Mucosa of gallbladder (tissue), 1 donor: ENCODE measurements around the gene CYP1A2. TPM values are rescaled to one million over a fixed set of nuclear protein-coding genes. Genes with fewer than 3 reads are reported as not detected.

Experiments
- DNase-seq: peaks from one replicate; pipeline ENCODE4 v3.0.0-alpha.2; 2020; ENCODE audit warnings: low spot score
- total RNA-seq: library from RNA; stranded (reverse); gene quantifications from one replicate; pipeline ENCODE4 v1.2.1, GENCODE V29; 2021
- donor health status: DM: no; HTN: no; CAD: no.

CYP1A2 gene
- total RNA-seq, 1 donor from 2014 or later: 0.14 TPM

DNA sequence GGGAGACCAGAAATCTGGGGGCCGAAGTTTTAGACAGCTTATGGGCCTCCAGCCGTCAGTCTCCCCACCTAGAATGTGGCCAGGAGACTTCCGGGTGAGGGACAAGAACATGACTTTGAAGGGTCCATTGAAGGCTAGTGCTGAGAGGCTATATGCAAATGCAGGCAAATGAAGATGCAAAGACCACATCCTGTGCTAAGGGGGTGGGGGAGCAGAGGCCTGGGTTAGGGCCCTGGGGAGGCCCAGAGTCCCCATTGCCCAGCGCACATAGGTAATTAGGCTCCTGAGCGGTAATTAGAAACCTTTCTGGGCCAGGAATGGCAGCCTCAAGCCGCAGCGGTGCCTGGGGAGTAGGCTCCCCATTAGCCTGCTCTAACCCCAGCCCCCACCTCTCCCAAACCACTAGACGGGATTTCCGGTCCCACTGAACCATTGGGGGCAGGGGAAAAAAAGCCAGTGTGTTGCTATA lies 40.1 kb downstream of the CYP1A2 start:
- DNase-seq: no peak

DNA sequence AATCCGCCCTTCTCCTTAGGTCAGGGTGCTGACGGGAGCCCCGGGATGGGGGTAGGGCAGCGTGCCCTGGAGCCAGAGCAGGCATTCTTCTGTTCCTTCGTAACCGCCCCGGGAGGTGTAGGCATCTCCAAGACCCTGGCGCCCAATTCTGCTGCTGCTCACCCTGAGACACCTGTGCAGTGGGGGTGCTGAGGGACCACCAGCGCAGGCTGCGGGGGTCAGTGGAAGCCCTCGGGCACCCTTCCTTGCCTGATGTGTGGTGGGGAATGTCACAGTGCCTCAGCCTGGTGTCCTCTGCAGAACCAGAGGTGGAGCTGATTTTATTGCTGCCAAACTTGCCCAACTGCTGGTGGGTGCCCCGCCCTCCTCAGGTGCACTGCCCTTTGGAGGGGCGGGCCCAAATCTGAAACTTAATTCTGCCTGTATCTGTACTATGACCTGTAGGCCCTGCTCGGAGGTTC lies 40.6 kb downstream of the CYP1A2 start:
- DNase-seq: no peak

DNA sequence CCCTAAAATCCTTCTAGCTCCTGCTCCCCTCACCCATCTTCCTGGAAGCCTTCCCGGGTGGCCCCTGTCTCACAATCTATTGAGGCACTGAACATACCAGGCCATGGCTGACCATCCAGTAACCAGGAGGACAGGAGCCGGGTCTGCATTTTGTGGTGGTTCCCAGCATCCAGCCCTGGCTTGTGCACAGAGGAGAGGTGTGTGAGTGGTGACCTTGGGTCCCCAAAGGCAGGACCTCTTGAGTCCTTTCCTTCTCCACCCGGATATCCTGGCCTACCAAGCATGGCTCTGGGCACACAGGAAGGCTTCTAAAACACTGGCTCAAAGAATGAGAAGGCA lies 41.1 kb downstream of the CYP1A2 start:
- DNase-seq: no peak

DNA sequence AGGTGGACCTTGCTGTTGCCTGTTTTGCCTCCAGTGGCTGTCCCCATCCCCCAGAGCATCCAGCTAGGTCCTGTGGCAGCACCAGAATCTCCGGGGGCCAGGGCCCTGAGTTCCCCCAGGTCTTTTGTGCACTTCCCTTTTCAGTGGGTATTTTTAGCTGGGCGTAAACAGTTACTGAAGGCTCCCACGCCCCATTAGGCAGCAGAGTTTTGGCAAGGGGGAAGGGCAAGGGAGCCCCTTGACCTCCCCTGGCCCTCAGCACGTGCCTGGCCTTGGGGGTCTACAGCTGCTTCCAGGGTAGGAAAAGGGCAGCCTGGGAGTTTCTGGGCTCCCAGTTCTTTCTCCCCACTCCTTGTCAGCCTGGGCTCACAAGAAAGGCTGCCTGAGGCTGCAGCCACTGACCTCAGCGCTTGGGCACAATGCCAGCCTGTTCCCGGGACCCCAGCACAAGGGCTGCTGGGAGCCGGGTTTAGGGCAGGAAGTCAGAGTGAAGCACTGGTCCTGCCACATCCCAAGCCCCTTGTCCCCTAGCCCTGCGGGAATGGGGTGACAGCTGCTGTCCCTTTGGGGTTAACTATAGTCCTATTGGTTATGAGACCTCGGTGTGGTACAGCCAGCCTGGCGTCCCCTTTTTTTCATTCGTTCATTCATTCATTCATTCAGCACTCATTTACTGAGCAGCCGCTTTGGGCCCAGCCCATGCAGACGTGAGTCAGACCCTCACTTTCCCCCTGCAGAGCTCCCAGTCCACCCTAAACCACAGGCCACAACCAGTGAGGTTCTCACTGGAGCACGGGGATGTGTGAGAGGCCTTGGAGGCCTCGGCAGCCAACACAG lies 41.7 kb downstream of the CYP1A2 start:
- no peak for DNase-seq

DNA sequence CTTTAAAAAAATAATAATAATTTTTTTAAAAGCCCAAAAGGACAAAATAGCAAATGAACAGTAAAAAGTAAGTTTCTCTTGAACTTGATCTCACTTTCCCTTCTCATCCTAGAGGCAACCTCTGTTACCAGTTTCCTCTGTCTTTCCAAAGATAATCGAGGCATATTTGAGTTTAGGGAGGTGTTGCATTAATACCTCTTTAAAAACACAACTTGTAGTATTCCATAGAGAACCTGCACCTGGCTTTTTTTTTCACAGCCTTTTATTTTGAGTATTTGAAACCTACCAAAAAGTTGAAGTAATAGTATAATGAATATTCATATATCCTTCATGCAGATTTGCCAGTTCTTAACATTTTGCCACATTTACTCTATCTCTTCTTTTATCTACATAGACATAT lies 42.4 kb downstream of the CYP1A2 start:
- no peak for DNase-seq

DNA sequence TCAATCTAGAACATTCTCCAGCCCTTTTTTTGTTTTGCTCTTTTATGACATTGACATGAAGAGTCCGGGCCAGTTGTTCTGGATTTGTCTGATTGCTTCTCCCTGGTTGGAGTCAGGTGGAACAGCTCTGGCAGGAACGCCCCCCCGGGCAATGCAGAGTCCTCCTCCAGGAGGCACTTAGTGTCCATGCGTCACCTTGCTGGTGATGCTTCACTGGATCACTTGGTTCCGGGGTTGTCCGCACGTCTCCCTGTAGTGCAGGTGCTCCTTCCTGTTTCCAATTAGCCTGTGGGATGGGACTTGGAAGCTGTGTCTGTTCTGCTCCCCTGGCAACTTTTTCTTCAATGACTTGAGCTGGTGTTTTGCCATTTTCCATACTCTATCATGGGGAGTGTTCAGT lies 43.0 kb downstream of the CYP1A2 start:
- no peak for DNase-seq

DNA sequence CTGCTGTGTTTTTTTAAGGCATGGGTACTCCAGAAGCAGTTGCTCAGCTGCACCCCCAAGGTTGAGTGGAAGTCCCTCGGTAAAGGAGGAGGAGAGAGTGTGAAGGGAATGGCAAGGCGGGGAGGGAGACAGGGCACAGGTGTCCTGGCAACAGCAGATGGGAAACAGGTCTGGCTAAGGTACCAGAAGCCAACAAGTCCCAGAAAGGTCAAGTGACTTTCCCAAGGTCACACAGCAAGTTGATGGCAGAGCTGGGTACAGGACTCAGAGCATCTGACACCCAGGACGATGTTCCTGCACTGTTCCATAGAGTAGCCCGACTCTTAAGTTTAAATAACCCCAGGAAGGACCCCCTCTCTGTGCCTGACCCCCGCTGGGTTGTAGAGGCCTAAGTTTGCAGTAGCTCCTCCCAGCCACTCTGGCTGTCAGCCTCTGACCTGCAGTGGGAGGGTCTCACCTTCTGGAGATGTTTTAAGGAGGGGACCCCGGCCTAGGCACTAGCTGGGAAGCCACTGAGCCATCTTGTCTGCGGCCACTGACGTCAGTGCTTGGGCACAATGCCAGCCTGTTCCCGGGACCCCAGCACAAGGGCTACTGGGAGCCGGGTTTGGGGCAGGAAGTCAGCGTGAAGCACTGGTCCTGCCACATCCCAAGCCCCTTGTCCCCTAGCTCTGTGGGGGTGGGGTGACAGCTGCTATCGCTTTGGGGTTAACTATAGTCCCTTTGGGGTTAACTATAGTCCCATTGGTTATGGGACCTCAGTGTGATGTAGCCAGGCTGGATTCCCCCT lies 43.8 kb downstream of the CYP1A2 start:
- no peak for DNase-seq

DNA sequence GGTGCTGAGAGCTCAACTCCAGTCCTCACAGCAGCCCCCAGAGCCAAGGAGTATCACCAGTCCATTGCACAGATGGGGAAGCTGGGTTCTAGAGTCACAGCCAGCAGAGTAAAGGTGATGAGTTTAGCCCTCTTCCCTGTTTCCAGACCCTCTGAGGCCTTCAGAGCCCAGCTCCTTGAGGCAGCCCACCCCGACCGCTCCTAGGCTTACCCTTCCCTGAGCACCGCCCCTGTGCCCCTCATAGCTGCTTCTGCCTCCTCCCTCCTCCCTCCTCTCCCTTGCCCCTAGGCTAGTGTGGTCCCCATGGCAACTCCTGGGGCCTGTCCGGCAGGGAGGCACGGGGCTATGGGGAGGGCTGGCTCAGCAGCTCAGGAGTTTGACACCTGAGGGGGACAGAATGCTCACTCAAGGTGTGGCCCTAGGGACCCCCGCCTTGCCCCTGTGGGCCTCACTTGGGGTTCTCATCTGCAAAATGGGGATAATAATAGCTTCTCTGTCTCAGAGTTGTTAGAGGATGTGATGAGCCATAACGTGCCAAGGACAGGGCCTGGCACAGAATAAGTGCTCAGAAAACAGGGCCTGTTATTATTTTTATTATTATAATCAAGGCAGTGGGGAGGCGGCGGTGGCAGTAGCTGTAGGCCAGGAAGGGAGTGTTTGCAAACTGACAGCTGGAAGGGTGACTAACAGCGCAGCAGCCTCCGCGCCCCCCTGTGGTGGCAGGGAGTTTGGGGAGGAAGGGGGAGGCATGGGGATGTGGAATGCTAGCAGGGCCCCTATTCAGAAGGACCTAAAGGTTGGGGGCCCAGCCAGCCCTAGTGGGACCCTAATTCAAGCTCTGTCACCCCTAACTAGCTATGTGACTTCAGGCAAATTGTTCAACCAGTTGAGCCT lies 44.7 kb downstream of the CYP1A2 start:
- DNase-seq: no peak

DNA sequence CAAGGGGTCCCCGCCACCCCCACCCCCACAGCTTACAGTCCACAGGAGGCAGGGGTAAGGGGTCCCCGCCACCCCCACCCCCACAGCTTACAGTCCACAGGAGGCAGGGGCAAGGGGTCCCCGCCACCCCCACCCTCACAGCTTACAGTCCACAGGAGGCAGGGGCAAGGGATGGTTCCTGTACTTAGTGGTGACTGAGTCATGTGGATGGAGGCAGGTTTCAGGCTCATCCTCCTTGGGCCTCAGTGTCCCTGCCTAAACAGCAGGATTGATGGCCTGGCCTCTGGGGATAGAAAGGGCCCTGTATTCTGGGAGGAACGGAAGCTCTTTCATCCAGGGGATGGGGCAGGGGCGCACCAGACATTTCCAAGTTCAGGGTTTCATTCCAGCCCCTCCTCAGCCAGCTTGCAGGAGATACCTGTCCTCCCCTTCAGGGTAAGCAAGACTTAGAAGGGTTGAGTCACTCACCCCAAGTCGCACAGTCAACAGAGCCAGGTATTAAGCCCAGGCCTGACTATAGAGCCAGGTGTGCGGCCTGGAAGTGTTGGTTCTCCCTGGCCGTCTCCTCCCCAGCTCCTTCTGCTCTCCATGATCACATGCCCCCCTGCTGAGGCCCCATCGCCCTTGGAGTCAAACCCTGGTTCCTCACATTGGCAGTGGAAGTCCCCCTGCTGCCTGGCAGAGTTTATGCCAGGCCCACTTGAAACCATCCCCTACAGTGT lies 45.8 kb downstream of the CYP1A2 start:
- no peak for DNase-seq

DNA sequence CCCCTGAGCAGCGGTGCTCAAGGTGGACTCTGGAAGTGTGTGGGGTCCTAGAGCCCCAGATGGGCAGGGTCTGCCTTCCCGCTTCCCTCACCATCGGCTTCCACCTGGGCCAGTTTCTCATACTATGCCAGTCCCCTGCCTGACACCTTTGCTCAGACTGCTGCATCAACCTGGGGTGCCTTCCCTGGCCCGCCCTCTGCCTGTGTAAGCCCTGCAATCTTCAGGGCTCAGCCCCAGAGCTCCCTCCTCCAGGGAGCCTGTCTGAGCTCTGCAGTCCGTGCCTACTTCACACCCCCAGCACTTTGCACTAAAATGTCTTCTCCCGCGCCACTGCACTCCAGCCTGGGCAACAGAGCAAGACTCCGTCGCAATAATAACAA lies 46.3 kb downstream of the CYP1A2 start:
- DNase-seq: no peak

DNA sequence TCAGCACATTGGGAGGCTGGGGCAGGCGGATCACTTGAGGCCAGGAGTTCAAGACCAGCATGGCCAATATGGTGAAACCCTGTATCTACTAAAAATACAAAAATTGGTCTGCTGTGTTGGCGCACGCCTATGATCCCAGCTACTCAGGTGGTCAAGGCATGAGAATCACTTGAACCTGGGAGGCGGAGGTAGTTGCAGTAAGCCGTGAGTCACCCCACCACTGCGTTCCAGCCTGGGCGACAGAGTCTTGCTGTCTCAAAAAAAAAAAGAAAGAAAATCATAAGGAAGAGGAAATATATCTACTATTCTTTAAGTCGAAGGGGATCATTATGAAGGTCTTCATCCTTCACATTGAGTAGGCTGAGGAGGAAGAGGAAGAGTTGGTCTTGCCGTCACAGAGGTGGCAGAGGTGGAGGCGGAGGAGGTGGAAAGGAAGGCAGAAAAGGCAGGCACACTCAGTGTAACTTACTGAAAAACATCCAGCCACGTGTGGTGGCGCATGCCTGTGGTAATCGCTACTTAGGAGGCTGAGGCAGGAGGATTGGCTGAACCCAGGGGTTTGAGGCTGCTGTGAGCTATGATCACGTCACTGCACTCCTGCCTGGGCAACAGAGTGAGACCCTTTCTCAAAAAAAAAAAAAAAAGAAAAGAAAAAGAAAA lies 47.5 kb downstream of the CYP1A2 start:
- no peak for DNase-seq

DNA sequence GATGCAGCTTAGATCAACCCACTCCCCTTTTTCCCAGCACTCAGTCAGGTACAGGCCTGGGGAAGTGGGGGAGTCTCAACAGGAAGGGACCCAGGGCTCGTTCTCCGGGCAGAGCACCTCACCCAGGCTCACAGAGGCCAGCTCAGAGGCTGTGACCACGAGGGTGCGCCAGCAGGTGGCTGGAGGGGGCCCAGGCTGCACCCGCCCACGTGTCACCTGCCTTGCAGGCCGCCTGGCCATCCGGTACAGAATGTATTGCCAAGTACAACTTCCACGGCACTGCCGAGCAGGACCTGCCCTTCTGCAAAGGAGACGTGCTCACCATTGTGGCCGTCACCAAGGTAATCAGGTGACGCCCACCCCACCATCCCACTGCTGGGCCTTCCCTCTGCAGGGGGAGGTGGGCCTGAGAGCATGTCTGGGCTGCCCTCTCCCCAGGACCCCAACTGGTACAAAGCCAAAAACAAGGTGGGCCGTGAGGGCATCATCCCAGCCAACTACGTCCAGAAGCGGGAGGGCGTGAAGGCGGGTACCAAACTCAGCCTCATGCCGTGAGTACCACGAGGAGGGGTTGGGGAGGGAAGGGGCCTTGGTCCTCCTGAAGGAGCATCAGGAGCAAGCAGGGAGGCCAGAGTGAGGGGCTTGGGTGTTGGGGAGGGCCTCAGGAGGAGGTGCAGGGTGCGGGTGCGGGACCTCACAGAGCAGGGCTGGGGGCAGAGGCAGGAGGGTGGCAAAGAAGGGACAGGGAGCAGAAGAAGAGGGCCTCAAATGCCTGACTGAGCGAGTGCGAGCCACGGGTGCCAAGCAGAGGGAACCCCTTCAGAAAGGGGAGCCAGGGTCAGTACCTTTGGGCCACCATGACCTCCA lies 50.0 kb downstream of the CYP1A2 start:
- no peak for DNase-seq

DNA sequence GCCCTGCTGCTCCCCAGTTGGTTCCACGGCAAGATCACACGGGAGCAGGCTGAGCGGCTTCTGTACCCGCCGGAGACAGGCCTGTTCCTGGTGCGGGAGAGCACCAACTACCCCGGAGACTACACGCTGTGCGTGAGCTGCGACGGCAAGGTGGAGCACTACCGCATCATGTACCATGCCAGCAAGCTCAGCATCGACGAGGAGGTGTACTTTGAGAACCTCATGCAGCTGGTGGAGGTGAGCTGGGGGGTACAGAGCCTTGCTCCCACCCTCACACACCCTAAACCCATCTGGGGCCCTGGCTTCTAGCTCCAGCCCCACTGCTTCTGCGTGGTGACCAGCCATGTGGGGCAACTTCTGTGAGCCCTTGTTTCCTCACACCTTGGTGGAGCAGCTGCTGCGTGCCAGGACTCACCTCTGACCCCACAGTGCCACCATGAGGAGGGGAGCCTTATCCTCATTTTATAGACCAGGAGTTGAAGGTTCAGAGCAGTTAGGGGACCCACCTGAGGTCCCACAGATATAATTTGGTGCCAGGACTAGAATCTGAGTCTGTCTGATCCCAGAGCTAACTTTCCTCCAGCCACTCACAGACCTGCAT lies 50.7 kb downstream of the CYP1A2 start:
- no peak for DNase-seq

DNA sequence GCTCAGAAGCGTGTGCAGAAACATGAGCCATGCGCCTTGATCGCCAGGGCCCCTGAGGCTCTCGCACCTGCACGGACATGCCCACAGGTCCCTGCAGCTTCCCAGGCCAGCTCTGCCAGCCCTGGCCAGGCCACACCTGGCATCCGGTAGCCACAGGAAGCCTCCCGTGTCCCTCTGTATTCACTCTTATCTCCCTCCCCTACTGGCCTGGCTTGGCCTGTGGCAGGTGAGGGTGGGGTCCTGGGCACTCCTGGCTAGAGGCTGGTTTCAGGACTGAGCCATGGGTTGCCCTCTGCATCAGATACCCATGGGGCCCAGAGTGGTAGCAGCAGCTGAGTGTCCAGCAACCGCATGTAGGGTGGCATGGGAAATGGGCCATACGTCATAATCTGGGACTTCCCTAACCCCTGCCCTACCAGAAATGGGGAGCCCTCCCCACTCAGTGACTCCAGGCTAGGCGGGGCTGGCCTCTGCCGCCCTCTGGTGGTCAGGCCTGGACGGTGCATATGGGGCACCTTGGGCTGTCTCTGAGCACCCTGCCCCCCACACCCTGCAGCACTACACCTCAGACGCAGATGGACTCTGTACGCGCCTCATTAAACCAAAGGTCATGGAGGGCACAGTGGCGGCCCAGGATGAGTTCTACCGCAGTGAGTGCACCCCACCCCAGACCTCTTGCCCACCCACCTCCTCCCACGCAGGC lies 51.4 kb downstream of the CYP1A2 start:
- DNase-seq: peak; percentile 75

DNA sequence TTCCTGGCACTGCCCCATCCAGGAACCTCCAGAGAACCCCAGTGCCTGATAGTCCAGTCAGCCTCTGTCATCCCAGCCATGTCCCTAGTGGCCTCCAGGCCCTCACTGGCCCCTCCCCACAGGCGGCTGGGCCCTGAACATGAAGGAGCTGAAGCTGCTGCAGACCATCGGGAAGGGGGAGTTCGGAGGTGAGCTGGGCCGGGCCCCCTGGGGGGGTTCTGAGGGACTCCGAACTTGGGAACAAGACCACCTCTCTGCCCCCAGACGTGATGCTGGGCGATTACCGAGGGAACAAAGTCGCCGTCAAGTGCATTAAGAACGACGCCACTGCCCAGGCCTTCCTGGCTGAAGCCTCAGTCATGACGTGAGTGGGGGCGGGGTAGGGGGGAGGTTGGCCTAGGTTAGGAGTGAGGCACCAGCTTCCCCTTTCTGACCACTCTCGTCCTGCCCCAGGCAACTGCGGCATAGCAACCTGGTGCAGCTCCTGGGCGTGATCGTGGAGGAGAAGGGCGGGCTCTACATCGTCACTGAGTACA lies 52.0 kb downstream of the CYP1A2 start:
- no peak for DNase-seq

DNA sequence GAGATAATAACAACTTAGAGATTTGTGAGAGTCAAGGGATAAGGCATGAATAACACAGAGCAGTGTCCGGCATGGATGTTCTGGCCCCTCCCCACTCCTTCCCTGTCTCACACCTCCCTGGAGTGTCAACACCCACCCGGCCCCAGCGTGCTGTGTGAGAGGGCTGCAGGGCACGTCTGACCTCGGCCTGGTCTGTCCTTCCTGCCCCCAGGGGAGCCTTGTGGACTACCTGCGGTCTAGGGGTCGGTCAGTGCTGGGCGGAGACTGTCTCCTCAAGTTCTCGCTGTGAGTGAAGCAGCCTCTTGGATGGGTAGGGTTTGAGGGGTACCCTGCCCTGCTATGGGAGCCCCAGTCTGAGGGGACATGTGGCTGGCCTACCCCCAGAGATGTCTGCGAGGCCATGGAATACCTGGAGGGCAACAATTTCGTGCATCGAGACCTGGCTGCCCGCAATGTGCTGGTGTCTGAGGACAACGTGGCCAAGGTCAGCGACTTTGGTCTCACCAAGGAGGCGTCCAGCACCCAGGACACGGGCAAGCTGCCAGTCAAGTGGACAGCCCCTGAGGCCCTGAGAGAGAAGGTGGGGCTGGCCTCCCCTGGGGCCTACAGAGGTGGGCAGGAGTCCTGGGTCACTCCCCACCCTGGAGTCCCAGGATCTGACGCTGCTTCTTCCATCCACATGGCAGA lies 52.8 kb downstream of the CYP1A2 start:
- DNase-seq: no peak

DNA sequence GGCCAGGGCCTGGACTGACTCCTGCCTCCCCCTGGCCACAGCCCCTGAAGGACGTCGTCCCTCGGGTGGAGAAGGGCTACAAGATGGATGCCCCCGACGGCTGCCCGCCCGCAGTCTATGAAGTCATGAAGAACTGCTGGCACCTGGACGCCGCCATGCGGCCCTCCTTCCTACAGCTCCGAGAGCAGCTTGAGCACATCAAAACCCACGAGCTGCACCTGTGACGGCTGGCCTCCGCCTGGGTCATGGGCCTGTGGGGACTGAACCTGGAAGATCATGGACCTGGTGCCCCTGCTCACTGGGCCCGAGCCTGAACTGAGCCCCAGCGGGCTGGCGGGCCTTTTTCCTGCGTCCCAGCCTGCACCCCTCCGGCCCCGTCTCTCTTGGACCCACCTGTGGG lies 53.6 kb downstream of the CYP1A2 start:
- DNase-seq: no peak

DNA sequence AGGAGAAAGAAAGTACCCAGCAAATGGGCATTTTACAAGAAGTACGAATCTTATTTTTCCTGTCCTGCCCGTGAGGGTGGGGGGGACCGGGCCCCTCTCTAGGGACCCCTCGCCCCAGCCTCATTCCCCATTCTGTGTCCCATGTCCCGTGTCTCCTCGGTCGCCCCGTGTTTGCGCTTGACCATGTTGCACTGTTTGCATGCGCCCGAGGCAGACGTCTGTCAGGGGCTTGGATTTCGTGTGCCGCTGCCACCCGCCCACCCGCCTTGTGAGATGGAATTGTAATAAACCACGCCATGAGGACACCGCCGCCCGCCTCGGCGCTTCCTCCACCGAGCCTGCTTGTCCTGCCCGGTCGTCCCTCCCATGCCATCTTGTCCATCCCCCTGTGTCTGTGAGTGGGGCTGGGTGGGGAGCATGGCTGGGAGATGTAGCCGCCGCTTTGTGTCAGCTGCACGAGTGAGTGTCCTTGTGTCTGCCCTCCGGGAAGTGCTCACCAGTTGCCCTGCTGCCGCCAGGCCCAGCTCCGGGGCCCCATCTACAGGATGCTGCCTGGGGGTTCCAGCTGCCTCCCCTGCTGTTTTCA lies 54.3 kb downstream of the CYP1A2 start:
- DNase-seq: no peak
